Rectal smooth muscle tissue (tissue), 1 donor: ENCODE results near the gene PCP2.

Experiments used
- H3K27ac ChIP-seq: one replicate; pipeline ENCODE4 v1.7.0; 2013; ENCODE audit warnings: low read depth, low read length, inconsistent platforms
- H3K27me3 ChIP-seq: one replicate; pipeline ENCODE4 v1.7.0; 2013; ENCODE audit warnings: low read length; ENCODE audit not compliant: control insufficient read depth, insufficient read depth
- H3K36me3 ChIP-seq: one replicate; pipeline ENCODE4 v1.7.0; 2013; ENCODE audit warnings: low read length; ENCODE audit not compliant: control insufficient read depth, insufficient read depth
- H3K4me1 ChIP-seq: one replicate; pipeline ENCODE4 v1.7.0; 2013; ENCODE audit warnings: low read length; ENCODE audit not compliant: control insufficient read depth, insufficient read depth
- H3K4me3 ChIP-seq: one replicate; pipeline ENCODE4 v1.7.0; 2013; ENCODE audit warnings: low read length
- H3K9ac ChIP-seq: one replicate; pipeline ENCODE4 v1.7.0; 2013; ENCODE audit warnings: low read length

The PCP2 gene

DNA sequence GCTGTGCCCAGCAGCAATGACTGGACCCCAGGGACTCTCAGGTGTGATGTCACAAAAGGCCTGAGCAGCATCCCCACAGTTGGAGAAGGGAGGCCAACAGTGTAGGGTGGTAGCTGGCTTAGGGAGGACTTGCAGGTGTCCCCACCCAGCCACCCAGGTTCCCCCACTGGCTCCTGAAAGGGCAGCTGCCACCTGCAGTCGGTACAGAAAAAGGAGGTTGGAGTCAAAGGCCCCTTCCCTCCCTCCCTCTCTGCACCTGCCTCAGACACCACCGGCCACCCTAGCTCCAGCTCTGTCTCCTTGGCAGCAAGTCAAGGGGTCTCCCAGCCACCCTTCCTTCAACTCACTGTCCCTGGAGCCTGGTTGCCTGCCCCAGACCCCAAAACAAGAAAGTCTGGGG, at the start of gene PCP2:
Gene PCP2, minus strand, starts transcription at position 22 of the 400 bp plus-strand sequence. CDS start 262 bp downstream, outside the sequence.
- Histone ChIP-seq H3K4me3 (no peak within 1 kb of the TSS), H3K4me1 (peaks cover 2% of the 10 kb centered on the region), H3K27ac (no peak within 1 kb of the TSS), H3K9ac (no peak within 1 kb of the TSS), H3K27me3 (peaks cover 4% of the 10 kb centered on the region), H3K36me3 (no peaks in the 10 kb centered on the region)

DNA sequence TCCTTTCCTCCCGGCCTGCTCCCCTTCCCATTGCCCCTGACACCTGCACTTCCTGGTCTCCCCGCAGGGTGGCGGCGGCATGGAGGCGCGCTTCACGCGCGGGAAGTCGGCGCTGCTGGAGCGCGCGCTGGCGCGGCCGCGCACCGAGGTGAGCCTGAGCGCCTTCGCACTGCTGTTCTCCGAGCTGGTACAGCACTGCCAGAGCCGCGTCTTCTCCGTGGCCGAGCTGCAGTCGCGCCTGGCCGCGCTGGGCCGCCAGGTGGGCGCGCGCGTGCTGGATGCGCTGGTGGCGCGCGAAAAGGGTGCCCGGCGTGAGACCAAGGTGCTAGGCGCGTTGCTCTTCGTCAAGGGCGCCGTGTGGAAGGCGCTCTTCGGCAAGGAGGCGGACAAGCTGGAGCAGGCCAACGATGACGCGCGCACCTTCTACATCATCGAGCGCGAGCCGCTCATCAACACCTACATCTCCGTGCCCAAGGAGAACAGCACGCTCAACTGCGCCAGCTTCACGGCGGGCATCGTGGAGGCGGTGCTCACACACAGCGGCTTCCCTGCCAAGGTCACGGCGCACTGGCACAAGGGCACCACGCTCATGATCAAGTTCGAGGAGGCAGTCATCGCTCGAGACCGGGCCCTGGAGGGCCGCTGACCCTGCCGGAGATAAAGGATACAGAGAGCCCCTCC, 48.8 kb upstream of the PCP2 start:
- Histone ChIP-seq H3K36me3 (peaks cover 8% of the 10 kb centered on the region), H3K4me1 (peaks cover 2% of the 10 kb centered on the region), H3K27ac (no peak overlapping the region), H3K27me3 (no peaks in the 10 kb centered on the region), H3K9ac (no peak overlapping the region), H3K4me3 (peak overlapping the region; percentile 93)

DNA sequence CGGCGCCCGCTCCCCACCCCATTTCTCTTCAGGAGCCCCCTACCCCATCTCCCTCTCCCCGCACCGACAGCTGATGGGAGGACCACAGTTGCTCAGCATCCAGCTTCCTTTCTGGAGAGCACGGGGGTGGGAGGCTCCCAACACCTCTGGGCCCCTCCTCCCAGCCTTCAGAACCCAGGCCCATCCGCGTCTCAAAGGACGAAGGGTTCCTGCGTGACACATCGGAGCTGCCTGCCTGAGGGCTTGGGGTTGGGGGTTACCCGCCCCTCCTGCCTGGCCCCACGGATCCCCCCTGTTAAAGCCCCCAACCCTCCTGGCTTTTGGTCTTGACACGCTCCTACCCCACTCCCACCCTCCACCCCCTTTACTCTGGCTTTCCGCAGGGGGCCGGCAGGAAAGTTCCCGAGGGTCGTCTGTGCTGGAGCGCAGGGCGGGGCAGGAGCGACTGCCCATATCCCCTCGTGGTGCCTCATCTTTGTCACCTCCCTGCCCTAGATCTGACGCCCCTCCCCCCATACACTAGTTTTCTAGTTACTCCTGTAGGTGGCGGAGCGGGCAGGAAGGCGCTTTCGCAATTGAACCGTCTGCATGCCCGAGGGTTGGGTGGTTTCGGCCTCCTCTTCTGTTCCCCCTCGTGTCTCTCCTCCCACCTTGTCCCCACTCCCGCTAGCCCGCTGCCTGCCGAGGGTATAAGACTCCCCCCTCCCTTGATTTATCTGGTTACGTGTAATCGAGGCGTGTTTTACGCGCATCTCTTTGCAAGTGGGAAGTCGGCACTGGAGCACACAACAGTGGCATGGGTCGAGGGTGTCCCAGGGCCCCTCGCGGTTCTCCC, 48.0 kb upstream of the PCP2 start:
- Histone ChIP-seq H3K36me3 (peaks cover 8% of the 10 kb centered on the region), H3K27ac (peak overlapping the region; percentile 78), H3K9ac (peak overlapping the region; percentile 68), H3K4me1 (peaks cover 2% of the 10 kb centered on the region), H3K4me3 (peak overlapping the region; percentile 93), H3K27me3 (no peaks in the 10 kb centered on the region)

DNA sequence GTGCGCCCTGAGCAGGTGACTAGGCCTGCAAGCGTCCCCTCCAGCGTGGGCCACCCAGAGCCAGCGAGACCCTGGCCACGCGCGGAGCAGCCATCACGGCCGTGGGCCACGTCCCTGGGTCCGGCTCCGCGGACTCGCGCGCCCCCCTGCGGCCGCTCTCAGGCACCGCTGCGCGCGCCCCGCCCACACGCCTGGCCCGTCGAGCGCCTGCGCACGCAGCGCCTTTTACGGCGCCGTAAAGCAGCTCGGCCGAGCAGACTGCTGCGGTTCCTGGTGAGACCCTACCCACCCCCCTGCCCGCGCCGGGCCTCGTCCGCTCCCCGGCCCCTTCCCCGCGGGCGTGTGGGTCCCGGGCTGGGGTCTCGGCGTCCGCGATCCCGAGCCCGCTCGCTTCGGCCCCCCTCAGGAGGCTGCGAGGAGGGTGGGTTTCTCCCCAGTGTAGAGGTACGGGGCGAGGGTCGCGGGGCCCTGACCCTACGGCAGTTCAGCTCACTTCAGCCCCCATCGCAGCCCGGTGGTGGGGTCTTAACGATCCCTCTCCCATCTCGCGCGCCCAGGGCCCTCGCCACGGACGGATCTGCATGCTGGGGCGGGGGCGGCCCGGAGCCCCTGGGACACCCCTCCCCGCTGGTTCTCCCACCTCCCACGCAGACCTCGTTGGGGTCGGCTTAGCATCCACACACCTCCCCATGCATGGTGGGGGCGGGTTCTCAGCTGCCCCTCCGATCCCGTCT, 47.3 kb upstream of the PCP2 start, which contains the start of gene TRAPPC5:
Gene TRAPPC5, plus strand, starts transcription at position 228 of the 734 bp plus-strand sequence. CDS start 1,421 bp downstream, outside the sequence.
- peak within 1 kb of the TSS; percentile 68 for H3K9ac ChIP-seq
- H3K27me3 ChIP-seq: no peaks in the 10 kb centered on the region
- H3K36me3 ChIP-seq: peaks cover 8% of the 10 kb centered on the region
- H3K4me3 ChIP-seq: peak within 1 kb of the TSS; percentile 93
- H3K4me1 ChIP-seq: peaks cover 2% of the 10 kb centered on the region
- H3K27ac ChIP-seq: peak within 1 kb of the TSS; percentile 78

DNA sequence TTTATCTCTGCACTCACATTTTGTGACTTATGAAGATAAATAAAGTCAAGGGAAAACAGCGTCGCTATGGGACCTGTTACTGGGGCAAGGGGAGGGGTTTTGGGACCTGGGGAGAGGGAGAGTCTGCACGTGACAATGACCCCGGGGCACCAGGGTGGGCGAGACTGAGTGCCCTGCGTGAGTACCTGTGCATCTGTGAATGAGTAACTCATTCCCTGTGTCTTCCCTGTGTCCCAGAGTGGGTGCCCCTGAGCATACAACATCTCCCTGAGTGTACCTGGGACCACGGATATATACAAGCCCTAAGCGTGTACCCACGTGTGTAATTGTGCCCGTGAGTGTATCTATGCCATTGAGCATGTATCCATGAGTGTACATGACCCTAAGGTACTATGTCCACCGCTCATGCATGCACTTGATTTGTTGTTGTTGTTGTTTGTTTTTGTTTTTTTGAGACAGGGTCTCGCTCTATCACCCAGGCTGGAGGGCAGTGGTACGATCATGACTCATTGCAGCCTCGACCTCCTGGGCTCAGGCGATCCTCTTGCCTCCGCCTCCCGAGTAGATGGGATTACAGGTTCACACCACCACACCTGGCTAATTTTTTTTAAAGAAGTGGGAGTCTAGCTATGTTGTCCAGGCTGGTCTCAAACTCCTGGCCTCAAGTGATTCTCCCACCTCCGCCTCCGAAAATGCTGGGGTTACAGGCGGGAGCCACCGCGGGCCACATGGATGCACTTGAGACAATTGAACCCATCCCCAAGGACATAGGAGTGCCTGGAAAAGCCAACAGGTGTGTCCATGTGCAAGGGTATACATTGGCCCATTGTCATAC, 46.5 kb upstream of the PCP2 start:
- no peaks in the 10 kb centered on the region for H3K27me3 ChIP-seq
- no peak overlapping the region for H3K9ac ChIP-seq
- H3K27ac ChIP-seq: no peak overlapping the region
- peak overlapping the region; percentile 93 for H3K4me3 ChIP-seq
- H3K4me1 ChIP-seq: peaks cover 2% of the 10 kb centered on the region
- peaks cover 8% of the 10 kb centered on the region for H3K36me3 ChIP-seq

DNA sequence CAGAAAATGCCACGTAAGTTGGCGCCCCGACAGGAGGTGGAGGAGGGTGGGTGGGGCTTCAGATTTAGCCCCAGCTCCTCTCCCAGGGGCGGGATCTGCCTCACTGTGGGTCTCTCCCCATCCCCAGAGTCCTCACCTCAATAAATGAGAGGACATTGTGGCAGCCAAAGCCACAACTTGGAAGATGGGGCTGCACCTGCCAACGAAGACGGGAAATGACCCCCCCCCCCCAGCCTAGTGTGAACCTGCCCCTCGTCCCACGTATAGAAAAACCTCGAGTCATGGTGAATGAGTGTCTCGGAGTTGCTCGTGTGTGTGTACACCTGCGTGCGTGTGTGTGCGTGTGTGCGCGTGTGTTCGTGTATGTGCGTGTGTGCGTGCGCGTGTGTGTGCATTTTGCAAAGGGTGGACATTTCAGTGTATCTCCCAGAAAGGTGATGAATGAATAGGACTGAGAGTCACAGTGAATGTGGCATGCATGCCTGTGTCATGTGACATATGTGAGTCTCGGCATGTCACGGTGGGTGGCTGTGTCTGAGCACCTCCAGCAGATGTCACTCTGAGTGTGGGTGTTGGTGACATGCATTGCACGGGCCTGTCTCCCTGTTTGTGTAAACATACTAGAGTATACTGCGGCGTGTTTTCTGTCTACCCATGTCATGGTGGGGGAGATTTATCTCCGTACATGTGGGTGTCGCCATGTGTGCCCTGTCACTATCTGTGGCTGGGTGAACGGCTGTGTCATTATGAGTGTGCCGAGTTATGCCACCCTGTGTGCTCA, 45.6 kb upstream of the PCP2 start:
- Histone ChIP-seq H3K4me3 (no peak overlapping the region), H3K27ac (no peak overlapping the region), H3K9ac (no peak overlapping the region), H3K4me1 (peaks cover 2% of the 10 kb centered on the region), H3K36me3 (peaks cover 8% of the 10 kb centered on the region), H3K27me3 (no peaks in the 10 kb centered on the region)

DNA sequence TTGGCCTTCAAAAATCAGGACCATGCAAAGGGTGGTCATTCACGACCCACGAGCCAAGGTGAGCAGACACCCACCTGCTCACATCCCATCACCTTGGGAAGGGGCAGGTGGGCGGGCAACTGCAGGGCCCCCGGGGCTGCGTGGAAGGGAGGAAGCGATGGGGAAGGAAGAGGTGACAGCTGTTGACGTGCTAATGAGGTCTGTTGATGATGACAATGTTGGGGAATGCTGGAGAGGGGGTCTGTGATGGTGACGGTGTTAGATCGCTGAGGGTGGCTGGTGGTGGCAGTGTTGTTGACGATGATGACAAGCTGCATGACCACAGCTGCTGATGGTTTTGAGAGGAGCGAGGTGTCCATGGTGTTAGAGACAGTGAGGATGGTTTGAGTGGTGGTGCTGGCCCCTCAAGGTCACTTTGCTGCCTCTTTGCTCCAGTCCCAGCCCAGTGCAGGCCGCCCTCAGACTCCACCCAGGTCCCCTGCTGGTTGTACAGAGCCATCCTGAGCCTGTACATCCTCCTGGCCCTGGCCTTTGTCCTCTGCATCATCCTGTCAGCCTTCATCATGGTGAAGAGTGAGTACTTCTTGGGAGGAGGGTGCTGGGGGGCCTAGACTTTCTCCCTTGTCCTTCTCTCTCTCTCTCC, 44.3 kb upstream of the PCP2 start:
- H3K36me3 ChIP-seq: peaks cover 7% of the 10 kb centered on the region
- H3K27me3 ChIP-seq: no peaks in the 10 kb centered on the region
- peaks cover 2% of the 10 kb centered on the region for H3K4me1 ChIP-seq
- H3K4me3 ChIP-seq: no peak overlapping the region
- H3K27ac ChIP-seq: no peak overlapping the region
- no peak overlapping the region for H3K9ac ChIP-seq

DNA sequence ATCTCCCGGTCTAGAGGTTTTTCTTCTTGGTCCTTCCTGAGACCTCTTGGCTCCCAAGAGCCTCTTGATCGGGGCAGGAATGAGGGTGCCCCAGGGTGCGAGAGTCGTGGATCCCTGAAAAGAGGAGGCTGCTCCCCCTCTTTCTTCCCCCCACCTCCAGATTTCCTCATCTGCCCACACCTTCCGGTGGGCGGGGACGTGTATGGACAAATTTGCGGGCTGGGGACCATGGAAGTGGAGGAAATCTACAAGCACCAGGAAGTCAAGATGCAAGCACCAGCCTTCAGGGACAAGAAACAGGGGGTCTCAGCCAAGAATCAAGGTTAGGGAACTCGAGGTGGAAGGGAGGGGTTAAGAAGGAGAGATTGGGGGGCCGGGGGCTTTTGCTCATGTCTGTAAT, 43.3 kb upstream of the PCP2 start, which contains the start of gene MCEMP1:
Gene MCEMP1, plus strand, starts transcription at position 237 of the 400 bp plus-strand sequence. Its CDS starts 31 bp downstream, at position 268.
- Histone ChIP-seq H3K4me1 (peaks cover 2% of the 10 kb centered on the region), H3K27ac (no peak within 1 kb of the TSS), H3K36me3 (peaks cover under 1% of the 10 kb centered on the region), H3K9ac (no peak within 1 kb of the TSS), H3K27me3 (no peaks in the 10 kb centered on the region), H3K4me3 (no peak within 1 kb of the TSS)

DNA sequence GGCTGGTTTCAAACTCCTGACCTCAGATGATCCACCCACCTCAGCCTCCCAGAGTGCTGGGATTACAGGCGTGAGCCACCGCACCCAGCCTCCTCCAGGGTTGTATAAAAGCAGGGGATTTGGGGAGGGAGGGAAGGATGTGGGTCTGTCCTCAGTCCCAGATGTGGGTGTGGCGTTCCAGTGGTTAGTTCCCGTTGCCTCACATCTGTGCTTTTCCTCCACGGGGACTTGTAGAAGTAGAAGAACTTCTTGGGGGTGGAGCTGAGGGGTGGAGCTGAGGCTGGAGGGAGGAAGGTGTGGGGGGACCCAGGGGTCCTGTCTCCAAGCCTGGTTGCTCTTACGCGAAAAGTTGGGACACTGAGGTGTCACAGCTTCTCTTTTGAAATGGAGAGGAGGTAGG, 42.9 kb upstream of the PCP2 start:
- Histone ChIP-seq H3K27ac (no peak overlapping the region), H3K4me1 (peaks cover 2% of the 10 kb centered on the region), H3K27me3 (no peaks in the 10 kb centered on the region), H3K36me3 (no peaks in the 10 kb centered on the region), H3K9ac (no peak overlapping the region), H3K4me3 (no peak overlapping the region)

DNA sequence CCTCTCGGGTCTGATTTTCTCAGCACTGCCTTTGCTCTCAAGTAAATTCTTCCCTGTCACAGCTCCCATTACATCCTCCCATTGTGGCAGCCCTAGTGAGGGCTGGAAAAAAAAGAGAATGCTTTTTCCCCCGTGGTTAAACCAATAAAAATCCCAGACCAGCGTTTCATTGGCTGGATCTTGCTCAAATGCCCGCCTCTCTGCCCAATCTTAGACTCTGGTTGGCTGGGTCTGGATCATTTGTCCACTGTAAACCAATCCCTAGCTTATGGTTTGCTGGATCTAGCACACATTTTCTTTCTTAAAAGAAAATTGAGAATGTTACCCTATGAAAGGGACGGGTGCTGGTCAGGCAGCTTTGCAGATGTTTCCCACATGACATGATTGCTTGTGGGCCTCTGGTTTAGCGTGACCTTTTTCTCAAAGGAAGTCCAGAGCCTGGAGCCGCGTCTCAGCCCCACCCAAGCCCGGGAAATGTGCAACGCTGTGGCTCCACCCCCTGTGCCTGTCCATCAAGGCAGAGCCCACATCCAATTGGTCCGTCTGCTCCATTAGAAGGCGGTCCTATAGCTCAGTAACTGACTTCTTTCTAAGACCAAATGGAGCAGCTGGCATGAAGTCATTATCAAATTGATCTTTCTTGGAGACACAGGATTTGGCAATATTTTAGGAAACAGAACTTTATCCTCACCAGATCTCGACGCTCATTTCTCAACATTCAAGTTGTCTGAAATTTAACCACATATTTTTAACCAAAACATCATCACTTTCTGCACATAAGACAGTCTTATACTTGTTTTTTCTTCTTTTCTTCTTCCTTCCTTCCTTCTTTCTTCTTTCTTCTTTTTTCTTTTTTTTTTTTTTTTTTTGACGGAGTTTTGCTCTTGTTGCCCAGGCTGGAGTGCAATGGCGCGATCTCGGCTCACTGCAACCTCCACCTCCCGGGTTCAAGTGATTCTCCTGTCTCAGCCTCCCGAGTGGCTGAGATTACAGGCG, 40.8 kb upstream of the PCP2 start:
- no peaks in the 10 kb centered on the region for H3K36me3 ChIP-seq
- peaks cover 4% of the 10 kb centered on the region for H3K27me3 ChIP-seq
- H3K9ac ChIP-seq: no peak overlapping the region
- H3K4me3 ChIP-seq: no peak overlapping the region
- H3K4me1 ChIP-seq: no peaks in the 10 kb centered on the region
- H3K27ac ChIP-seq: no peak overlapping the region
